ENCODE results near the gene SCAF1.

SCAF1 gene

GRCh38 chr19:49641688-49642491, at the start of gene SCAF1:
Gene SCAF1 (plus strand): TSS chr19:49642209. CDS start chr19:49645027, 2,818 bp downstream.
- peak; percentile 99 for DNase-seq

- peak; percentile 27 for DNase-seq
Measured at GRCh38 chr19:49592486-49593232, 49.4 kb upstream of the SCAF1 start.

- peak; percentile 94 for DNase-seq
Measured at GRCh38 chr19:49593233-49594113, 48.5 kb upstream of the SCAF1 start.

GRCh38 chr19:49594157-49594992, 47.6 kb upstream of the SCAF1 start:
- no peak for DNase-seq

GRCh38 chr19:49594993-49595818, 46.8 kb upstream of the SCAF1 start:
- DNase-seq, result no peak

- DNase-seq, result no peak
Measured at GRCh38 chr19:49595819-49596404, 46.1 kb upstream of the SCAF1 start.

- no peak for DNase-seq
Measured at GRCh38 chr19:49596407-49596806, 45.6 kb upstream of the SCAF1 start.

- no peak for DNase-seq
Measured at GRCh38 chr19:49596954-49597702, 44.9 kb upstream of the SCAF1 start.

GRCh38 chr19:49597703-49597974, 44.4 kb upstream of the SCAF1 start:
- DNase-seq, result no peak

- DNase-seq, result no peak
Measured at GRCh38 chr19:49599378-49600295, 42.4 kb upstream of the SCAF1 start.

GRCh38 chr19:49601482-49602038, 40.4 kb upstream of the SCAF1 start:
- DNase-seq, result no peak

GRCh38 chr19:49602806-49603205, 39.2 kb upstream of the SCAF1 start:
- no peak for DNase-seq

GRCh38 chr19:49605605-49606004, 36.4 kb upstream of the SCAF1 start:
- DNase-seq, result no peak

GRCh38 chr19:49609499-49610092, 32.4 kb upstream of the SCAF1 start:
- DNase-seq, result no peak

- DNase-seq, result no peak
Measured at GRCh38 chr19:49613374-49613773, 28.6 kb upstream of the SCAF1 start.

- DNase-seq, result no peak
Measured at GRCh38 chr19:49614096-49614833, 27.7 kb upstream of the SCAF1 start.

- no peak for DNase-seq
Measured at GRCh38 chr19:49615861-49616260, 26.1 kb upstream of the SCAF1 start.

GRCh38 chr19:49616532-49616931, 25.5 kb upstream of the SCAF1 start:
- no peak for DNase-seq

Data from NCI-H2171 (cell line).